Fibroblast of mammary gland (primary cell): ENCODE measurements around the gene STX4.
A peak's percentile ranks its signal among the peaks of the same experiment; 100 is the strongest.
"Not testable (repeated sequence)": the region's sequence is repeated elsewhere in the genome, so short reads cannot be mapped to it uniquely, and the experiment has no call there.

Experiments used
- DNase-seq: peaks from one replicate; pipeline ENCODE4 v3.0.0-alpha.2; 2010; ENCODE audit warnings: low read depth
- H3K4me3 ChIP-seq: 2 replicates; pipeline ENCODE4 v1.5.1; 2011; ENCODE audit warnings: low read depth, mild to moderate bottlenecking, low read length, moderate library complexity; ENCODE audit not compliant: control insufficient read depth
- TF ChIP-seq, protein P1 (sequence below): conservative IDR thresholded peaks from 2 replicates; pipeline ENCODE4 v1.5.1; 2011; ENCODE audit warnings: low read depth, low read length, inconsistent platforms; ENCODE audit not compliant: control insufficient read depth, insufficient read depth

The STX4 gene

GRCh38 chr16:31009894-31010584 is 23.3 kb upstream of the STX4 start:
- peak overlapping the region; percentile 44 for H3K4me3 ChIP-seq
- TF ChIP-seq, protein P1, sequence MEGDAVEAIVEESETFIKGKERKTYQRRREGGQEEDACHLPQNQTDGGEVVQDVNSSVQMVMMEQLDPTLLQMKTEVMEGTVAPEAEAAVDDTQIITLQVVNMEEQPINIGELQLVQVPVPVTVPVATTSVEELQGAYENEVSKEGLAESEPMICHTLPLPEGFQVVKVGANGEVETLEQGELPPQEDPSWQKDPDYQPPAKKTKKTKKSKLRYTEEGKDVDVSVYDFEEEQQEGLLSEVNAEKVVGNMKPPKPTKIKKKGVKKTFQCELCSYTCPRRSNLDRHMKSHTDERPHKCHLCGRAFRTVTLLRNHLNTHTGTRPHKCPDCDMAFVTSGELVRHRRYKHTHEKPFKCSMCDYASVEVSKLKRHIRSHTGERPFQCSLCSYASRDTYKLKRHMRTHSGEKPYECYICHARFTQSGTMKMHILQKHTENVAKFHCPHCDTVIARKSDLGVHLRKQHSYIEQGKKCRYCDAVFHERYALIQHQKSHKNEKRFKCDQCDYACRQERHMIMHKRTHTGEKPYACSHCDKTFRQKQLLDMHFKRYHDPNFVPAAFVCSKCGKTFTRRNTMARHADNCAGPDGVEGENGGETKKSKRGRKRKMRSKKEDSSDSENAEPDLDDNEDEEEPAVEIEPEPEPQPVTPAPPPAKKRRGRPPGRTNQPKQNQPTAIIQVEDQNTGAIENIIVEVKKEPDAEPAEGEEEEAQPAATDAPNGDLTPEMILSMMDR = no peak
- no peak for DNase-seq

GRCh38 chr16:31010585-31011325 is 22.6 kb upstream of the STX4 start, which contains the start of gene STX1B:
TSS of gene STX1B (minus strand) at chr16:31010638. CDS start at chr16:31010396, 242 bp downstream.
- peak within 1 kb of the TSS; percentile 44 for H3K4me3 ChIP-seq
- TF ChIP-seq, protein P1 = no peak
- DNase-seq = no peak

DNA sequence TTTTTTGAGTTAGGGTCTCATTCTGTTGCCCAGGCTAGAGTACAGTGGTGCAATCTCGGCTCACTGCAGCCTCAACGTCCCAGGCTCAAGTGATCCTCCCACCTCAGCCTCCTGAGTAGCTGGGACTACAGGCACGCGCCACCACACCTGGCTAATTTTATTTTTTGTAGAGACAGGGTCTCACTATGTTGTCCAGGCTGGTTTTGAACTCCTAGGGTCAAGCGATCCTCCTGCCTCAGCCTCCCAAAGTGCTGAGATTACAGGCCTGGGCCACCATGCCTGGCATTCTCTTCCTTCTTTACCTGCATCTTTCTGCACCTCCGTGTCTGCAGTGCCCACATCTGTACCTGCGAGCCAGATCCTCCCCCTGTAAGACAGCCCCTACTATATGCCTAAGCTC is 21.5 kb upstream of the STX4 start:
- DNase-seq, H3K4me3 ChIP-seq: not testable (repeated sequence)

GRCh38 chr16:31013292-31013691 is 20.1 kb upstream of the STX4 start:
- DNase-seq, H3K4me3 ChIP-seq: not testable (repeated sequence)

GRCh38 chr16:31016018-31016417 is 17.3 kb upstream of the STX4 start:
- DNase-seq = no peak
- no peak overlapping the region for H3K4me3 ChIP-seq
- TF ChIP-seq, protein P1 = no peak

GRCh38 chr16:31017756-31018155 is 15.6 kb upstream of the STX4 start:
- not testable (repeated sequence) for H3K4me3 ChIP-seq, DNase-seq

DNA sequence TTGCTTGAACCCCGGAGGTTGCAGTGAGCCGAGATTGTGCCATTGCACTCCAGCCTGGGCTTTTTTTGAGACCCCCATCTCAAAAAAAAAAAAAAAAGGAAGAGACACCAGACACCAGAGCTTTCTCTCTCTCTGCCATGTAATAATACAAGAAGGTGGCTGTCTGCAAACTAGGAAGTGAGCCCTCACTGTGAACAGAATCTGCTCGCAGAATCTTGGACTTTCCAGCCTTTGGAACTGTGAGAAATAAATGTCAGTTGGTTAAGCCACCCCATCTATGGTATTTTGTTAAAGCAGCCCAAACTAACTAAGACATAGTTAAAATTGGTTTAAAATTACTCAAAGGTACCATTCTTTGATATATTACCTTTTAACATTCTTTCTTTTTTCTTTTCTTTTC is 12.8 kb upstream of the STX4 start:
- DNase-seq = no peak
- TF ChIP-seq, protein P1 = no peak
- no peak overlapping the region for H3K4me3 ChIP-seq

DNA sequence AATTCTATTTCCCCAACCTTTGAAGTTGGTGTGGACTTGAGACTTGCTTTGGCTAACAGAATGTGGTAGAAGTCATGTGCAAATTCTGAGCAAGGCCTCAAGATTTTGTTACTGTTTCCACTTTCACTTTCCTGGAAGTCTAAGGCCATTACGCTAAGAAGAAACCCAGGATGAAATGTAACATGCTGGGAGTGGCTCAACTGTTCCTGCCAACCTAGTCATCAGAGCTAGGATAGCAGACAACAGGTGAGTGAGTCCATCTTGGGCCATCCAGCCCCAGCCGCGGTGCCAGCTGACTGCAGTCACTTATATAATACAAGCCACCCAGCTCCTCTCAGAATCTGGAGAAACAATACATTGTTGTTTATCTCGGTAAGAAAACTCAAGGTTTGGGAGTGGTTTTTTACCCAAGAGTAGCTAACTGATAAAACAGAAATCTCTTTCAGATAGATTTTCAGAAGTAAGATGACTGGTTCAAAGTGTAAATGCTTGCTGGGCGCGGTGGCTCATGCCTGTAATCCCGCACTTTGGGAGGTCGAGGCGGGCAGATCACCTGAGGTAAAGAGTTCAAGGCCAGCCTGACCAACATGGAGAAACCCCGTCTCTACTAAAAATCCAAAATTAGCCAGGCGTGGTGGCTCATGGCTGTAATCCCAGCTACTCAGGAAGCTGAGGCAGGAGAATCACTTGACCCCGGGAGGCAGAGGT is 10.7 kb upstream of the STX4 start:
- no peak for DNase-seq
- TF ChIP-seq, protein P1 = no peak
- H3K4me3 ChIP-seq = no peak overlapping the region
